ENCODE results near the gene DYNLT1.

The DYNLT1 gene

GRCh38 chr6:158669145-158670035 is 24.8 kb upstream of the DYNLT1 start:
- TF ChIP-seq CTCF (IDR thresholded peaks at IDR 0.05), result no peak
- H3K27ac ChIP-seq, result no peak overlapping the region
- DNase-seq (ENCODE audit: low spot score), result no peak

GRCh38 chr6:158668707-158669103 is 24.2 kb upstream of the DYNLT1 start:
- H3K4me3 ChIP-seq, result no peak overlapping the region
- DNase-seq (ENCODE audit: low spot score), result no peak
- H3K27ac ChIP-seq, result no peak overlapping the region
- TF ChIP-seq CTCF (IDR thresholded peaks at IDR 0.05), result no peak

More at GRCh38 chr6:158669145-158670035, 24.8 kb upstream of the DYNLT1 start:
- H3K4me3 ChIP-seq, result no peak overlapping the region

- DNase-seq (ENCODE audit: low spot score), result no peak
- Histone ChIP-seq H3K27ac (peak overlapping the region in 1 of 2 donors; percentile 31), H3K4me3 (no peak overlapping the region)
- no peak for TF ChIP-seq CTCF (IDR thresholded peaks at IDR 0.05)
Observed at GRCh38 chr6:158667360-158667981, 22.9 kb upstream of the DYNLT1 start.

DNA sequence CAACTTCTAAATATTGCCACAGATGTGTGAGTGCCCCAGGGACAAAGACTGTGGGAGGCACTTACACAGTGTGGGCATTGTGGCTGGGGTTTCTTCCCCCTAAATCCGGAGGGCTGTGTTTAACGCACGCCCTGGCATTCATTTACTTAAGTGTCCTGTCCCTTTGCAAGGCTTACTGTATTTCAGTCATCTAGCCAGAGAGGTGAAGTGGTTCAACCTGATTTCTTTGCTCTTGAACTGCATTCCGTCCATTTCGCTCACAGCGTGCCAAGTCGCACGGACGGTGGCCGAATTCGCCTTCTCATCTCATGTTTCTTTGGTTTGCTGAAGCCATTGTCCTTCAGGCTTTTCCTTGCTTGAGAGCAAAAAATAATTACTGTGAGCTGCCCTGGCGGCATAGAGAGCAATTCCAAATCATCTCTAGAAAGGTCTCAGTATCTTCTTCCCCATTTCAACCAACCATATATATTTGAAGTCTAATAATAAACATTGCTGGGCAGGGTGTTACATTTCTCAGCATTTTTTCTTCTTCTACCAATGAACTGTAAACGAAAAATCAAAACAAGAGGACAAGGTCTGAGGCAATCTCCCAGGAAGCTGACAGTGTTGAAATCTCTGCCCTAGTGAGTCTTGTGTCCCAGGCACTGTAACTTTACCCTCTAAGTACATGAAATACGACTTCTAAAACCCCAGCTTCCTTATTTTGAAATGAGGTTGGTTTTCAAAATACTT is 22.3 kb upstream of the DYNLT1 start:
- H3K4me3 ChIP-seq, result no peak overlapping the region
- TF ChIP-seq CTCF (IDR thresholded peaks at IDR 0.05), result no peak
- H3K27ac ChIP-seq, result peak overlapping the region in 1 of 2 donors; percentile 42
- no peak for DNase-seq (ENCODE audit: low spot score)

DNA sequence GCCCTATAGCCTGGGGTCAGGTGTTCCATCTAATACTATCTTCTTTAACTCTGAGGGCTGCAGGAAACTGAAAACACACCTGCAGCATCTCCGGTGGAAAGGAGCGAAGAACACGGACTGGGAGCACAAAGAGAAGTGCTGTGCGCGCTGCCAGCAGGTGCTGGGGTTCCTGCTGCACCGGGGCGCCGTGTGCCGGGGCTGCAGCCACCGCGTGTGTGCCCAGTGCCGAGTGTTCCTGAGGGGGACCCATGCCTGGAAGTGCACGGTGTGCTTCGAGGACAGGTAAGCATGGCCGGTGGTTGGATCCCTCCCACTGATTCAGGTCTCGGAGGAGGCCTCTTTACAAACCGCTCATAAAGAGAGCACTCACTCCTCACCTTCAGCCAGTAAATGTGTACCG is 20.8 kb upstream of the DYNLT1 start:
- no peak for DNase-seq (ENCODE audit: low spot score)
- Histone ChIP-seq H3K4me3 (no peak overlapping the region), H3K27ac (no peak overlapping the region)
- no peak for TF ChIP-seq CTCF (IDR thresholded peaks at IDR 0.05)

GRCh38 chr6:158663625-158664165 is 19.2 kb upstream of the DYNLT1 start:
- TF ChIP-seq CTCF (IDR thresholded peaks at IDR 0.05), result no peak
- no peak for DNase-seq (ENCODE audit: low spot score)
- Histone ChIP-seq H3K27ac (peak overlapping the region in 1 of 2 donors; percentile 40), H3K4me3 (peak overlapping the region; percentile 44)
